Vagina (tissue), 2 donors: ENCODE measurements around the gene GABRE. TPM values are rescaled to one million over a fixed set of nuclear protein-coding genes. Genes with fewer than 3 reads are reported as not detected.
A peak's percentile ranks its signal among the peaks of the same experiment; 100 is the strongest.

ENCODE experiments used
- DNase-seq, 2 donors: peaks; one replicate each; pipeline ENCODE4 v3.0.0-alpha.2; 2017; ENCODE audit errors: extremely low spot score in 2 of 2
- H3K27ac ChIP-seq: fragments of 200-600 bp; sonication (generic); one replicate; pipeline ENCODE4 v1.5.1; 2019
- H3K27me3 ChIP-seq: fragments of 200-600 bp; sonication (generic); one replicate; pipeline ENCODE4 v1.5.1; 2019
- H3K36me3 ChIP-seq, 2 donors: fragments of 200-600 bp; sonication (generic); one replicate each; pipeline ENCODE4 v1.5.1; 2017 to 2019
- H3K4me1 ChIP-seq: fragments of 200-600 bp; sonication (generic); one replicate; pipeline ENCODE4 v1.5.1; 2019
- H3K4me3 ChIP-seq, 2 donors: fragments of 200-600 bp; sonication (generic); 1 replicate in 1 of 2; 2 replicates in 1 of 2; pipeline ENCODE4 v1.5.1; 2016 to 2019
- H3K9me3 ChIP-seq: fragments of 200-600 bp; sonication (generic); one replicate; pipeline ENCODE4 v1.5.1; 2019
- CTCF ChIP-seq, 3 experiments: fragments of 450-650 bp in 2 of 3; fragments of 200-600 bp in 1 of 3; sonication (generic) in 1 of 3; IDR thresholded peaks; one replicate each; pipeline ENCODE4 v1.5.1; 2017 to 2019; ENCODE audit warnings: antibody characterized with exemption in 3 of 3, mild to moderate bottlenecking in 2 of 3, moderate library complexity in 2 of 3
- POLR2A ChIP-seq, 2 donors: fragments of 450-650 bp; IDR thresholded peaks; one replicate each; pipeline ENCODE4 v1.6.1; 2017; ENCODE audit warnings: antibody characterized with exemption in 2 of 2, mild to moderate bottlenecking in 2 of 2, moderate library complexity in 2 of 2
- POLR2AphosphoS5 ChIP-seq, 2 donors: sonication (generic); formaldehyde crosslinking; IDR thresholded peaks; one replicate each; pipeline ENCODE4 v1.9.0; 2017; ENCODE audit warnings: antibody characterized with exemption in 2 of 2, mild to moderate bottlenecking in 2 of 2, low read depth in 1 of 2; ENCODE audit not compliant: insufficient read depth in 1 of 2
- intact Hi-C: fragments of 100-400 bp; cut with DNase I; formaldehyde crosslinking; loops from one replicate; pipeline ENCODE4 v1.15.1; 2023
- total RNA-seq: library from RNA; depleted of rRNA; stranded (reverse); fragments of >200 nt; gene quantifications from one replicate; pipeline ENCODE4 v1.2.3, GENCODE V29; 2016

GABRE gene
- total RNA-seq, 1 donor from 2014 or later, result 176 TPM

GRCh38 chrX:151984902-151985301 lies 10.4 kb upstream of the GABRE start:
- Histone ChIP-seq H3K36me3 (no peaks in the 10 kb centered on the region), H3K27ac (peak overlapping the region; percentile 3), H3K9me3 (no peaks in the 10 kb centered on the region), H3K27me3 (no peaks in the 10 kb centered on the region), H3K4me1 (peaks cover 28% of the 10 kb centered on the region), H3K4me3 (no peak overlapping the region)
- DNase-seq, result peak in 1 of 2 donors; percentile 22
- TF ChIP-seq CTCF (IDR thresholded peaks at IDR 0.05) (no peak), POLR2A (IDR thresholded peaks at IDR 0.05) (no peak), POLR2AphosphoS5 (IDR thresholded peaks at IDR 0.05; ENCODE audit: insufficient read depth in 1 of 2, low read depth in 1 of 2) (no peak)
- intact Hi-C loops, result no loop called here

- Histone ChIP-seq H3K27ac (peak overlapping the region; percentile 3), H3K4me3 (no peak overlapping the region), H3K36me3 (no peaks in the 10 kb centered on the region), H3K9me3 (no peaks in the 10 kb centered on the region), H3K27me3 (no peaks in the 10 kb centered on the region), H3K4me1 (peaks cover 28% of the 10 kb centered on the region)
- peak in 1 of 2 donors; percentile 32 for DNase-seq
- intact Hi-C loops, result no loop called here
- peak in 1 of 2 donors; percentile 48 for TF ChIP-seq POLR2AphosphoS5 (IDR thresholded peaks at IDR 0.05; ENCODE audit: insufficient read depth in 1 of 2, low read depth in 1 of 2)
- TF ChIP-seq CTCF (IDR thresholded peaks at IDR 0.05), result no peak
These were observed 9.9 kb upstream of the GABRE start for GRCh38 chrX:151984328-151984727.

GRCh38 chrX:151983186-151983585 lies 8.7 kb upstream of the GABRE start:
- Histone ChIP-seq H3K27me3 (no peaks in the 10 kb centered on the region), H3K4me1 (peaks cover 28% of the 10 kb centered on the region), H3K36me3 (no peaks in the 10 kb centered on the region), H3K4me3 (no peak overlapping the region), H3K9me3 (no peaks in the 10 kb centered on the region), H3K27ac (peak overlapping the region; percentile 3)
- peak in 1 of 2 donors; percentile 27 for DNase-seq
- no peak for TF ChIP-seq CTCF (IDR thresholded peaks at IDR 0.05)
- TF ChIP-seq POLR2A (IDR thresholded peaks at IDR 0.05), result no peak
- TF ChIP-seq POLR2AphosphoS5 (IDR thresholded peaks at IDR 0.05; ENCODE audit: insufficient read depth in 1 of 2, low read depth in 1 of 2), result no peak
- intact Hi-C loops, result no loop called here

- H3K36me3 ChIP-seq, result no peaks in the 10 kb centered on the region
- peak overlapping the region; percentile 59 for H3K27ac ChIP-seq
- H3K9me3 ChIP-seq, result no peaks in the 10 kb centered on the region
- no peaks in the 10 kb centered on the region for H3K27me3 ChIP-seq
- H3K4me3 ChIP-seq, result no peak overlapping the region
- peaks cover 28% of the 10 kb centered on the region for H3K4me1 ChIP-seq
- intact Hi-C loops, result no loop called here
- TF ChIP-seq POLR2AphosphoS5 (IDR thresholded peaks at IDR 0.05; ENCODE audit: insufficient read depth in 1 of 2, low read depth in 1 of 2) (no peak), POLR2A (IDR thresholded peaks at IDR 0.05) (no peak), CTCF (IDR thresholded peaks at IDR 0.05) (no peak)
- peak in 1 of 2 donors; percentile 80 for DNase-seq
These were observed 7.7 kb upstream of the GABRE start for GRCh38 chrX:151982222-151982621.

- H3K4me1 ChIP-seq, result peaks cover 23% of the 10 kb centered on the region
- peak in 1 of 2 donors; percentile 42 for TF ChIP-seq POLR2AphosphoS5 (IDR thresholded peaks at IDR 0.05; ENCODE audit: insufficient read depth in 1 of 2, low read depth in 1 of 2)
- TF ChIP-seq CTCF (IDR thresholded peaks at IDR 0.05), result no peak
- DNase-seq, result peak in 1 of 2 donors; percentile 65
- no peaks in the 10 kb centered on the region for H3K36me3 ChIP-seq
- H3K9me3 ChIP-seq, result no peaks in the 10 kb centered on the region
- H3K27ac ChIP-seq, result peak overlapping the region; percentile 59
- H3K27me3 ChIP-seq, result no peaks in the 10 kb centered on the region
- intact Hi-C loops, result no loop called here
- H3K4me3 ChIP-seq, result no peak overlapping the region
These were observed 6.7 kb upstream of the GABRE start for GRCh38 chrX:151981129-151981528.
